Spleen (tissue), 11 donors: Measurements from ENCODE around the gene TMEM94. TPM values are rescaled to one million over a fixed set of nuclear protein-coding genes. Genes with fewer than 3 reads are reported as not detected.
"Not testable (repeated sequence)": the region's sequence is repeated elsewhere in the genome, so short reads cannot be mapped to it uniquely, and the experiment has no call there.

Experiments used
- DNase-seq: peaks from one replicate; pipeline ENCODE4 v3.0.0-alpha.2; 2020
- H3K27ac ChIP-seq, 8 donors: fragments of 200-600 bp; sonication (generic) in 7 of 8; 1 replicate in 4 of 8; 2 replicates in 4 of 8; pipeline versions ENCODE4 v1.5.0 to v1.8.0; 2016 to 2021; ENCODE audit warnings: inconsistent platforms in 4 of 8, mild to moderate bottlenecking in 4 of 8, moderate library complexity in 1 of 8
- H3K27me3 ChIP-seq, 7 donors: fragments of 200-600 bp; sonication (generic) in 6 of 7; replicated peaks in 1 of 7; 1 replicate in 4 of 7; 2 replicates in 3 of 7; pipeline versions ENCODE4 v1.5.0 to v1.8.0; 2016 to 2021; ENCODE audit warnings: inconsistent platforms in 3 of 7, mild to moderate bottlenecking in 1 of 7
- H3K36me3 ChIP-seq, 6 donors: fragments of 200-600 bp; sonication (generic) in 5 of 6; 1 replicate in 4 of 6; 2 replicates in 2 of 6; pipeline versions ENCODE4 v1.5.0 to v1.8.0; 2016 to 2021; ENCODE audit warnings: inconsistent platforms in 2 of 6
- H3K4me1 ChIP-seq, 6 donors: fragments of 200-600 bp; sonication (generic) in 5 of 6; 1 replicate in 3 of 6; 2 replicates in 3 of 6; pipeline versions ENCODE4 v1.5.0 to v1.8.0; 2016 to 2021; ENCODE audit warnings: inconsistent platforms in 3 of 6
- H3K4me3 ChIP-seq, 8 donors: fragments of 200-600 bp; sonication (generic) in 7 of 8; 1 replicate in 4 of 8; 2 replicates in 4 of 8; pipeline versions ENCODE4 v1.5.0 to v1.8.0; 2016 to 2021; ENCODE audit warnings: inconsistent platforms in 4 of 8, mild to moderate bottlenecking in 4 of 8, moderate library complexity in 2 of 8
- H3K9me3 ChIP-seq, 8 donors: fragments of 200-600 bp; sonication (generic) in 7 of 8; 1 replicate in 4 of 8; 2 replicates in 4 of 8; pipeline versions ENCODE4 v1.5.0 to v1.8.0; 2016 to 2021; ENCODE audit warnings: inconsistent platforms in 4 of 8
- POLR2A ChIP-seq, 3 donors: fragments of 450-650 bp; IDR thresholded peaks; one replicate each; pipeline ENCODE4 v1.5.1; 2017; ENCODE audit warnings: antibody characterized with exemption in 3 of 3, mild to moderate bottlenecking in 1 of 3
- POLR2AphosphoS5 ChIP-seq, 3 donors: sonication (generic); formaldehyde crosslinking; IDR thresholded peaks; one replicate each; pipeline ENCODE4 v1.5.1; 2017; ENCODE audit warnings: antibody characterized with exemption in 3 of 3
- WGBS, 5 donors: extraction: QIAGEN DNeasy Blood & Tissue Kit in 3 of 5; methylation state at CpG; one replicate each; pipeline versions ENCODE4 v1.1.5 to v1.1.7; 2013 to 2018; 5-methylcytosine and 5-hydroxymethylcytosine counted together
- intact Hi-C: fragments of 100-400 bp; cut with DNase I; formaldehyde crosslinking; loops from one replicate; pipeline ENCODE4 v1.15.0; 2023; ENCODE audit warnings: low total_unique reads
- polyA plus RNA-seq, 3 donors: library from polyadenylated mRNA; stranded (reverse); fragments of 200-250 nt; gene quantifications; one replicate each; pipeline ENCODE4 v1.2.1, GENCODE V29; 2013
- total RNA-seq, 7 donors: library from RNA; depleted of rRNA in 3 of 7; stranded (reverse); fragments of >200 nt in 3 of 7; fragmentation: NEBNext Ultra II Directional in 4 of 7; extraction: Animal tissue kit (Norgen Biotek cat#: 25700) in 4 of 7; gene quantifications; one replicate each; pipeline versions ENCODE4 v1.1.0 to v1.2.1, GENCODE V29; 2016 to 2021
- TF ChIP-seq, protein P1 (sequence below), 11 experiments: fragments of 200-600 bp in 7 of 11; fragments of 450-650 bp in 4 of 11; sonication (generic) in 4 of 11; IDR thresholded peaks in 8 of 11; conservative IDR thresholded peaks in 3 of 11; 1 replicate in 7 of 11; 2 replicates in 4 of 11; pipeline versions ENCODE4 v1.4.0 to v1.8.0; 2016 to 2021; ENCODE audit warnings: antibody characterized with exemption in 11 of 11, inconsistent platforms in 4 of 11, mild to moderate bottlenecking in 1 of 11
- donor health status: healthy with polysubstance abuse.
- donor health status: DM: no; HTN: no; CAD: no; lungs with moderate emphysema.
- donor health status: DM: no; HTN: no; CAD: no.
- donor health status: Bipolar disorder and iron deficiency.
- donor health status: healthy.
- donor health status: DM: no; HTN: no; CAD: no.
- donor health status: DM: yes; HTN: yes; CAD: no.

Gene TMEM94
- total and polyA plus RNA-seq, 10 donors, result 24.8 to 101 (median 85.9) TPM

DNA sequence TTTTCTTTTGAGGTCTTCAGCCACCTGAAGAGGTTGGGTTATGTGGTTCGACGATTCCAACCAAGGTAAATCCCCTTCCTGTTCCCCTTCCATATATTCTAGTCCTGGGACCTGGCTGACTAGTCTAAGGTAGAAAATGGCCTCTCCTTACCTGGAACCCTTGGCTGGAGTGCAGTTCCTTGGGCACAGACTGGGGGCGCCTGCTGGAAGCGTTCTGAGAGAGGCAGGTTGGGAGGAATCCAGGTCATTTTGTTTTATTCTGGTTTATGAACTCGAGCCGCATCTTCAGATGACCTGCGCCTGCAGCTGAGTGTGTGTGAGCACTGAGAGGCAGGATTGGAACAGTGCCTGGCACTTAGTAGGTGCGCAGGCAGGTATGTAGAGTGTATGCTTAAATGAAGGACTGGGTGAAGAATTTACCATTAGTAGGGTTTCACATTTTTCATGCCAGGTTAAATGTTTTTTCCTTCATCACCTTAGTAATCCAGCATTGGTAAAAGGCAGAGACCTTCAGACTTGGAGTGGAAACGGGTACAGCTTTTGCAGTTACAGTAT, 62.6 kb downstream of the TMEM94 start:
- H3K36me3 ChIP-seq, result peaks cover 2 to 49% (median 28%) of the 10 kb centered on the region in 6 donors
- H3K9me3 ChIP-seq, result no peaks in the 10 kb centered on the region
- intact Hi-C loops, result loop anchor here (5.0 to 10.0 kb wide), 2 partner anchors 68 to 94 kb away; partner anchors contain the start of gene MYO15B
- H3K4me1 ChIP-seq, result peaks cover 8 to 51% (median 43%) of the 10 kb centered on the region in 6 donors
- no peak overlapping the region for H3K4me3 ChIP-seq
- 93 to 98% (median 94%) methylated on average over 9 of the region's 9 CpGs for WGBS, 5 donors
- DNase-seq, result no peak
- H3K27ac ChIP-seq, result peak overlapping the region in 6 of 8 donors; percentile 6 to 90 (median 84)
- peaks cover 0 to 18% (median 0%) of the 10 kb centered on the region in 7 donors for H3K27me3 ChIP-seq
- TF ChIP-seq POLR2A (IDR thresholded peaks at IDR 0.05) (no peak), POLR2AphosphoS5 (IDR thresholded peaks at IDR 0.05) (no peak)
- TF ChIP-seq, protein P1, sequence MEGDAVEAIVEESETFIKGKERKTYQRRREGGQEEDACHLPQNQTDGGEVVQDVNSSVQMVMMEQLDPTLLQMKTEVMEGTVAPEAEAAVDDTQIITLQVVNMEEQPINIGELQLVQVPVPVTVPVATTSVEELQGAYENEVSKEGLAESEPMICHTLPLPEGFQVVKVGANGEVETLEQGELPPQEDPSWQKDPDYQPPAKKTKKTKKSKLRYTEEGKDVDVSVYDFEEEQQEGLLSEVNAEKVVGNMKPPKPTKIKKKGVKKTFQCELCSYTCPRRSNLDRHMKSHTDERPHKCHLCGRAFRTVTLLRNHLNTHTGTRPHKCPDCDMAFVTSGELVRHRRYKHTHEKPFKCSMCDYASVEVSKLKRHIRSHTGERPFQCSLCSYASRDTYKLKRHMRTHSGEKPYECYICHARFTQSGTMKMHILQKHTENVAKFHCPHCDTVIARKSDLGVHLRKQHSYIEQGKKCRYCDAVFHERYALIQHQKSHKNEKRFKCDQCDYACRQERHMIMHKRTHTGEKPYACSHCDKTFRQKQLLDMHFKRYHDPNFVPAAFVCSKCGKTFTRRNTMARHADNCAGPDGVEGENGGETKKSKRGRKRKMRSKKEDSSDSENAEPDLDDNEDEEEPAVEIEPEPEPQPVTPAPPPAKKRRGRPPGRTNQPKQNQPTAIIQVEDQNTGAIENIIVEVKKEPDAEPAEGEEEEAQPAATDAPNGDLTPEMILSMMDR (IDR thresholded peaks at IDR 0.05 in 8 of 11, conservative IDR thresholded peaks at IDR 0.05 in 3 of 11), result no peak

DNA sequence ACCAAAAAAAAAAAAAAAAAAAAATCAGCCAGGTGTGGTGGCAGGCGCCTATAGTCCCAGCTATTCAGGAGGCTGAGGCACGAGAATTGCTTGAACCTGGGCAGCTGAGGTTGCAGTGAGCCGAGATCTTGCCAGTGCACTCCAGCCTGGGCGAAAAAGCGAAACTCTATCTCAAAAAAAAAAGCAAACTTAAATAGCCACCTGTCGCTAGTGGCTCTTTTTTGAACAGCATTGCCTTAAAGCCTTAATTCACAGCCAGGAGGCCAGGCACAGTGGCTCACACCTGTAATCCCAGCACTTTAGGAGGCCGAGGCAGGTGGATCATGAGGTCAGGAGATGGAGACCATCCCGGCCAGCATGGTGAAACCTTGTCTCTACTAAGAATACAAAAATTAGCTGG, 64.0 kb downstream of the TMEM94 start:
- WGBS, 5 donors, result 91 to 95% (median 94%) methylated on average over 8 of the region's 8 CpGs
- DNase-seq, H3K27ac ChIP-seq, H3K27me3 ChIP-seq, intact Hi-C loops, H3K4me3 ChIP-seq, H3K9me3 ChIP-seq: not testable (repeated sequence)
- Histone ChIP-seq H3K4me1 (peaks cover 8 to 50% (median 44%) of the 10 kb centered on the region in 6 donors), H3K36me3 (peaks cover 2 to 49% (median 28%) of the 10 kb centered on the region in 6 donors)

DNA sequence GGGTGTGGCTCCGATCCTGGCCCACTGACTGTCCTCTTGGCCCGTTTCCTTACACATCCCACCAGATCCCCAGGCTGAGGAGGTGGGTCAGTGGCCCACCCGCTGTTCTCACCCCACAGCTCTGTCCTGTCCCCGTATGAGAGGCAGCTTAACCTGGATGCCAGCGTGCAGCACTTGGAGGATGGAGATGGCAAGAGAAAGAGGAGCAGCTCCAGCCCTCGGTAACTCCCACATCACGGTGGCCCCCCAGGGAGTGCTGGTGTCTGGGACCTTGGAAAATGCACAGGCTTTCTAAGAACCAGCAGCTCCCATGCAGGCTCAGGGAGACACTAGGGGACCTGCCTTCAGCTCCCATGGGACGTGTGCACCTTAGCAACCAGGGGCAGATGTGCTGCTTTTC, 64.9 kb downstream of the TMEM94 start:
- intact Hi-C loops, result no loop called here
- H3K4me1 ChIP-seq, result peaks cover 10 to 48% (median 43%) of the 10 kb centered on the region in 6 donors
- peaks cover 0 to 6% (median 0%) of the 10 kb centered on the region in 7 donors for H3K27me3 ChIP-seq
- H3K36me3 ChIP-seq, result peaks cover 2 to 49% (median 28%) of the 10 kb centered on the region in 6 donors
- 90 to 98% (median 93%) methylated on average over 6 to 8 of the region's 8 CpGs for WGBS, 5 donors
- no peak overlapping the region for H3K27ac ChIP-seq
- H3K9me3 ChIP-seq, result no peaks in the 10 kb centered on the region
- DNase-seq, result no peak
- TF ChIP-seq, protein P1 (IDR thresholded peaks at IDR 0.05 in 8 of 11, conservative IDR thresholded peaks at IDR 0.05 in 3 of 11), result no peak
- TF ChIP-seq POLR2A (IDR thresholded peaks at IDR 0.05) (no peak), POLR2AphosphoS5 (IDR thresholded peaks at IDR 0.05) (no peak)
- H3K4me3 ChIP-seq, result no peak overlapping the region

DNA sequence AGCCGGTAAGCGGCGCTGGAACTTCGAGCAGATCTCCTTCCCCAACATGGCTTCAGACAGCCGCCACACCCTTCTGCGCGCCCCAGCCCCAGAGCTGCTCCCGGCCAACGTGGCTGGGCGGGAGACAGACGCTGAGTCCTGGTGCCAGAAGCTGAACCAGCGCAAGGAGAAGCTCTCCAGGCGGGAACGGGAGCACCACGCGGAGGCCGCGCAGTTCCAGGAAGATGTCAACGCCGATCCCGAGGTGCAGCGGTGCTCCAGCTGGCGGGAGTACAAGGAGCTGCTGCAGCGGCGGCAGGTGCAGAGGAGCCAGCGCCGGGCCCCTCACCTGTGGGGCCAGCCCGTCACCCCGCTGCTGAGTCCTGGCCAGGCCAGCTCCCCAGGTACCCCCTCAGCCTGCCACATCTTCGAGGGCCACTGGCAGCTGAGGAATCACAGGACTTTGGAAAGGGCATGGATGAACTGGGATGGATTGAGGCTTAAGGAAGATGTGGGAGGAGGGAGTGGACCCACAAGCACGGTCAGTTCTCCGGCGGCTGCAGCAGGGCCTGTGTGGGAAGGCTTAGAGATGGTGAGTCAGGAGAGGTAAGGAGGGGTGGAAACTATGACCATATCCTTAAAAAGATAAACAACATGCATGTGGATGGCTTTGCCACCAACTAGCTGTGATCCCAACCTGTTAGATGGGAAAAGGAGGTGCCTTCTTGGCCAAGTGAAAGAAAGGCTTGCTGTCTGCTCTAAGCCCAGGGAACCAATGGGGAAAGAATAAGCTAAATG, 65.7 kb downstream of the TMEM94 start:
- Histone ChIP-seq H3K4me1 (peaks cover 15 to 52% (median 46%) of the 10 kb centered on the region in 6 donors), H3K9me3 (no peaks in the 10 kb centered on the region), H3K4me3 (no peak overlapping the region), H3K27ac (no peak overlapping the region), H3K36me3 (peaks cover 2 to 49% (median 28%) of the 10 kb centered on the region in 6 donors), H3K27me3 (peaks cover 0 to 14% (median 0%) of the 10 kb centered on the region in 7 donors)
- WGBS, 5 donors, result 93 to 98% (median 95%) methylated on average over 28 to 33 of the region's 33 CpGs
- intact Hi-C loops, result no loop called here
- TF ChIP-seq POLR2AphosphoS5 (IDR thresholded peaks at IDR 0.05), result peak in 1 of 3 donors; percentile 7
- TF ChIP-seq, protein P1 (IDR thresholded peaks at IDR 0.05 in 8 of 11, conservative IDR thresholded peaks at IDR 0.05 in 3 of 11), result no peak
- no peak for TF ChIP-seq POLR2A (IDR thresholded peaks at IDR 0.05)
- DNase-seq, result peak; percentile 76
